Measurements from ENCODE around the gene ITGB1. TPM values are rescaled to one million over a fixed set of nuclear protein-coding genes. Genes with fewer than 3 reads are reported as not detected.
A peak's percentile ranks its signal among the peaks of the same experiment; 100 is the strongest.

Gene ITGB1
- total RNA-seq, 4 donors from 2014 or later: 159 to 216 (median 209) TPM

GRCh38 chr10:32959006-32959920 is 1.2 kb upstream of the ITGB1 start:
- 21 to 23% methylated on average over 10 of the region's 10 CpGs for WGBS, 2 donors
- no peak for DNase-seq (ENCODE audit: low spot score in 2 of 2)
- H3K4me3 ChIP-seq (ENCODE audit: low read depth, poor library complexity, severe bottlenecking): peak overlapping the region; percentile 87
- TF ChIP-seq POLR2A (IDR thresholded peaks at IDR 0.05): no peak
- TF ChIP-seq, protein P1, sequence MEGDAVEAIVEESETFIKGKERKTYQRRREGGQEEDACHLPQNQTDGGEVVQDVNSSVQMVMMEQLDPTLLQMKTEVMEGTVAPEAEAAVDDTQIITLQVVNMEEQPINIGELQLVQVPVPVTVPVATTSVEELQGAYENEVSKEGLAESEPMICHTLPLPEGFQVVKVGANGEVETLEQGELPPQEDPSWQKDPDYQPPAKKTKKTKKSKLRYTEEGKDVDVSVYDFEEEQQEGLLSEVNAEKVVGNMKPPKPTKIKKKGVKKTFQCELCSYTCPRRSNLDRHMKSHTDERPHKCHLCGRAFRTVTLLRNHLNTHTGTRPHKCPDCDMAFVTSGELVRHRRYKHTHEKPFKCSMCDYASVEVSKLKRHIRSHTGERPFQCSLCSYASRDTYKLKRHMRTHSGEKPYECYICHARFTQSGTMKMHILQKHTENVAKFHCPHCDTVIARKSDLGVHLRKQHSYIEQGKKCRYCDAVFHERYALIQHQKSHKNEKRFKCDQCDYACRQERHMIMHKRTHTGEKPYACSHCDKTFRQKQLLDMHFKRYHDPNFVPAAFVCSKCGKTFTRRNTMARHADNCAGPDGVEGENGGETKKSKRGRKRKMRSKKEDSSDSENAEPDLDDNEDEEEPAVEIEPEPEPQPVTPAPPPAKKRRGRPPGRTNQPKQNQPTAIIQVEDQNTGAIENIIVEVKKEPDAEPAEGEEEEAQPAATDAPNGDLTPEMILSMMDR (IDR thresholded peaks at IDR 0.05): no peak
- intact Hi-C loops (cut with DNase I; ENCODE audit: low total_unique reads): no loop called here

- no peak for TF ChIP-seq POLR2A (IDR thresholded peaks at IDR 0.05)
- TF ChIP-seq, protein P1 (IDR thresholded peaks at IDR 0.05): no peak
- peak overlapping the region; percentile 95 for H3K4me3 ChIP-seq (ENCODE audit: low read depth, poor library complexity, severe bottlenecking)
- WGBS, 2 donors: 0% methylated on average over 23 to 36 of the region's 87 CpGs
- peak in 1 of 2 donors; percentile 90 for DNase-seq (ENCODE audit: low spot score in 2 of 2)
- intact Hi-C loops (cut with DNase I; ENCODE audit: low total_unique reads): no loop called here
Measured at GRCh38 chr10:32957341-32958084, 517 bp downstream of the ITGB1 start.

DNA sequence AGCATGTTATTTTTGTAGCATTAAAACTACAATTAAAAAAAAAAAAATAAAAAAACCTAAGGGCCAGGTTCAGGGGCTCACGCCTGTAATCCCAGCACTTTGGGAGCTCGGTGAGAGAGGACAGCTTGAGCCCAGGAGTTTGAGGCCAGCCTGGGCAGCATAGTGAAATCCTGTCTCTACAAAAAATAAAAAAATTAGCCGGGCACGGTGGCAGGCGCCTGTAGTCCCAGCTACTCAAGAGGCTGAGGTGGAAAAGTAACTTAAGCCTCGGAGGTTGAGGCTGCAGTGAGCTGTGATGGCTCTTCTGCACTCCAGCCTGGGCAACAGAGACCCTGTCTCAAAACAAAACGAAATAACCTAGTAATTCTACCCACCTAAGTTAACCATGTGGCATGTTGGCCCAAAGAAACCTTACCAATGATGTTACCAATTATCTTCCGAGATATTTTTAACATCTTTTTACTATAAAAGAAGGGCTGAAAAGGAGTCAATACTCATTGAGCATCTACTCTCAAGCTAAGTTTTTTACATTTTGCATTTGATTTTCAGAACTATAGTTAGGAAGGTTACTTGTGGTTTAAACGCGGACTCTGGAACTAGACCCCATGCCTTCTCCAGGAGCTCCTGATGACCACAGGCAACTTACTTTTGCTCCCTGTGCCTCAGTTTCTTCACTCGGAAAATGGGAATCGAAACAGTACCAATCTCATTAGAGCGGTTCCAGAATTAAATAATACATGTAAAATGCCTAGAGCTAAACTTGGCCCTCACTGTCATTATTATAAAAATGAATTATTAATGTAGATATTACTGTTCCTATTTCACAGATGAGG is 1.4 kb downstream of the ITGB1 start:
- 9 to 12% methylated on average over 13 of the region's 13 CpGs for WGBS, 2 donors
- intact Hi-C loops (cut with DNase I; ENCODE audit: low total_unique reads): no loop called here
- DNase-seq (ENCODE audit: low spot score in 2 of 2): no peak
- peak overlapping the region; percentile 95 for H3K4me3 ChIP-seq (ENCODE audit: low read depth, poor library complexity, severe bottlenecking)
- TF ChIP-seq, protein P1 (IDR thresholded peaks at IDR 0.05): no peak
- no peak for TF ChIP-seq POLR2A (IDR thresholded peaks at IDR 0.05)

DNA sequence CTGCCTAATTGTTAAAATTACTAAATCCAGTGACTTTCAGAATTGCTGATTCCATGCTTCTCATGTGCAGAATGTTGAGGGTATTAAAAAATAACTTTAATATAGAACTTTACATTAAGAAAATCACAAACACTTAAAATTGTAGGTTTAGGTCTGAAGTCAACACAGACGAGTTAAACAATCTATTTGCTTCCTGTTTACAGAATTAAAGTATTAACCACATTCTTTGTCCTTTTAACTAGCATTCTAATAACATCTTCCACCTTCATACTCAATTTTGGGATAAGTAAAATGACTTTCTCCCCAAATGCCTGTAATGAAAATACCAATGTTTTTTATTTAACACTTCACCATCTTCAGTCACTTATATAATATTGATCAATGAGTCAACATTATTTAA is 2.2 kb downstream of the ITGB1 start:
- TF ChIP-seq, protein P1 (IDR thresholded peaks at IDR 0.05): no peak
- no peak for TF ChIP-seq POLR2A (IDR thresholded peaks at IDR 0.05)
- 11 to 14% methylated on average over 1 of the region's 1 CpG for WGBS, 2 donors
- DNase-seq (ENCODE audit: low spot score in 2 of 2): no peak
- intact Hi-C loops (cut with DNase I; ENCODE audit: low total_unique reads): no loop called here
- H3K4me3 ChIP-seq (ENCODE audit: low read depth, poor library complexity, severe bottlenecking): no peak overlapping the region

DNA sequence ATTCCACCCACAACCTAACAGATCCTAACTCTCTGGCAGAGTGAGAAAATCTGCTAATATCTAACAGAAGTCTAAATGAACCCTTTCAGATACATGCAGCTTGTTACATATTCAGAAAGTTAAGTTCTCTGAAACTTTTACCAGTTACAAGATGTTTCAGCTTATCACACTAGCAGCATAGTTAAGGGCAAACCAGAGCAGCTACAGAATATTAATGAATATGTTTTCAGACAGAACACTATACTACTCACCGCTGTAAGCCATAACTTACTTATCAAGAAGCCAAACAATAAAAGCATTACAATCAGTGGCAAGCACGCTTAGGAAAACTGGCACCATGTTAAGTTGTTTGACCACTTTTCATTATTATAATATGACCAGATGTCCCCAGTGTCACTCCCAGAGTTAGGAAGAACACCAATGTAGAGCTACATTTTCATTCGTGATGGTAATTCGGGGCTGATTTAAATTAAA is 2.7 kb downstream of the ITGB1 start:
- intact Hi-C loops (cut with DNase I; ENCODE audit: low total_unique reads): no loop called here
- no peak for TF ChIP-seq POLR2A (IDR thresholded peaks at IDR 0.05)
- TF ChIP-seq, protein P1 (IDR thresholded peaks at IDR 0.05): no peak
- 22 to 24% methylated on average over 4 of the region's 4 CpGs for WGBS, 2 donors

More for the DNA sequence above, 2.7 kb downstream of the ITGB1 start:
- DNase-seq (ENCODE audit: low spot score in 2 of 2): no peak
- no peak overlapping the region for H3K4me3 ChIP-seq (ENCODE audit: low read depth, poor library complexity, severe bottlenecking)

Measured in lower leg skin (tissue), 4 donors.